GM19238 (cell line): ENCODE results near the gene THRSP.
"Not testable (repeated sequence)": the region's sequence is repeated elsewhere in the genome, so short reads cannot be mapped to it uniquely, and the experiment has no call there.

Source experiments
- DNase-seq: peaks from one replicate; pipeline ENCODE4 v3.0.0; 2011; ENCODE audit warnings: low spot score; ENCODE audit not compliant: insufficient read length

THRSP gene

GRCh38 chr11:78063440-78064181 is at the start of gene THRSP:
Gene THRSP (plus strand): TSS chr11:78063861. CDS start chr11:78063882, 21 bp downstream.
- no peak for DNase-seq

GRCh38 chr11:78014937-78015520 is 48.6 kb upstream of the THRSP start:
- not testable (repeated sequence) for DNase-seq

- no peak for DNase-seq
These were observed 47.8 kb upstream of the THRSP start for GRCh38 chr11:78015878-78016277.

- DNase-seq = no peak
These were observed 43.9 kb upstream of the THRSP start for GRCh38 chr11:78019808-78020207.

- no peak for DNase-seq
These were observed 43.4 kb upstream of the THRSP start for GRCh38 chr11:78020246-78020645.

- no peak for DNase-seq
These were observed 42.0 kb upstream of the THRSP start for GRCh38 chr11:78021611-78022010.

GRCh38 chr11:78022397-78023396 is 41.0 kb upstream of the THRSP start, which contains the start of gene KCTD14:
Gene KCTD14 (minus strand): TSS chr11:78023276. CDS start chr11:78023249, 27 bp downstream.
- no peak for DNase-seq

- DNase-seq = no peak
These were observed 40.2 kb upstream of the THRSP start for GRCh38 chr11:78023426-78023825.

GRCh38 chr11:78025378-78025777 is 38.3 kb upstream of the THRSP start:
- DNase-seq = no peak

GRCh38 chr11:78027759-78028158 is 35.9 kb upstream of the THRSP start:
- DNase-seq = no peak

- DNase-seq = not testable (repeated sequence)
These were observed 35.2 kb upstream of the THRSP start for GRCh38 chr11:78028423-78028822.

- no peak for DNase-seq
These were observed 33.0 kb upstream of the THRSP start for GRCh38 chr11:78030429-78031325.

- DNase-seq = no peak
These were observed 32.0 kb upstream of the THRSP start for GRCh38 chr11:78031629-78032028.

GRCh38 chr11:78032090-78032489 is 31.6 kb upstream of the THRSP start:
- DNase-seq = no peak

- DNase-seq = no peak
These were observed 30.6 kb upstream of the THRSP start for GRCh38 chr11:78033040-78033439.

- no peak for DNase-seq
These were observed 29.0 kb upstream of the THRSP start for GRCh38 chr11:78034623-78035022.

GRCh38 chr11:78036313-78036712 is 27.3 kb upstream of the THRSP start:
- no peak for DNase-seq

GRCh38 chr11:78037056-78037455 is 26.6 kb upstream of the THRSP start:
- no peak for DNase-seq

- no peak for DNase-seq
These were observed 25.6 kb upstream of the THRSP start for GRCh38 chr11:78037825-78038620.
